ENCODE results near the gene VNN1. TPM values are rescaled to one million over a fixed set of nuclear protein-coding genes. Genes with fewer than 3 reads are reported as not detected.

Gene VNN1
- total RNA-seq, 1 donor from 2014 or later = 10.0 TPM

- intact Hi-C loops (cut with DNase I) = no loop called here
- no peak for ATAC-seq
Measured at GRCh38 chr6:132663661-132664060, 50.2 kb downstream of the VNN1 start.

DNA sequence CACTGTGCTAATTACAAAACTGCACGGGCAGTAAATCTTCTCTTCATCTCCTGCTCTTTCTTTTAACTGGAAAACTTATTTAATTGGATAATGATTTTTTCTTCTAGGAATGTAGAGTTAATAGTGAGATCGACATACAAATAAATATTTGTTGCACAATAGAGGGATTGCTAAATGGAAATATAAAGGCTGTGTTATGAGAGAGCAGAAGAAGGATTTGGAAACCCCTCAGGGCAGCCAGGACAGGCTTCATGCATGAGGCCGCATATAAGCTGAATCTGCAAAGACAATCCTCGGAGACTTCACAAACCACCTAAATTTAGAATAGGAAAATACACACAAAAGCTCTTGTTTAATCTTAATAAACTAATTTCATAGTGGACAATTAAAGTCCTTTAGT is 51.9 kb downstream of the VNN1 start:
- H3K36me3 ChIP-seq = no peaks in the 10 kb centered on the region
- no peak overlapping the region for H3K27ac ChIP-seq
- no peaks in the 10 kb centered on the region for H3K4me1 ChIP-seq
- ATAC-seq (no peak), DNase-seq (no peak)
- no peak overlapping the region for H3K4me3 ChIP-seq
- H3K9me3 ChIP-seq = no peaks in the 10 kb centered on the region
- TF ChIP-seq CTCF (IDR thresholded peaks at IDR 0.05) = no peak
- intact Hi-C loops (cut with DNase I) = no loop called here
- no peaks in the 10 kb centered on the region for H3K27me3 ChIP-seq (ENCODE audit: low read depth)

More at GRCh38 chr6:132663661-132664060, 50.2 kb downstream of the VNN1 start:
- Histone ChIP-seq H3K36me3 (no peaks in the 10 kb centered on the region), H3K9me3 (no peaks in the 10 kb centered on the region), H3K27me3 (ENCODE audit: low read depth) (no peaks in the 10 kb centered on the region), H3K27ac (no peak overlapping the region), H3K4me1 (no peaks in the 10 kb centered on the region), H3K4me3 (no peak overlapping the region)
- no peak for DNase-seq
- no peak for TF ChIP-seq CTCF (IDR thresholded peaks at IDR 0.05)

GRCh38 chr6:132659082-132659481 is 54.8 kb downstream of the VNN1 start, which contains the start of gene TAAR1:
TAAR1 (minus strand) TSS chr6:132659182; CDS start chr6:132646003, 13,179 bp downstream.
- DNase-seq = no peak
- no peak for ATAC-seq
- no peaks in the 10 kb centered on the region for H3K36me3 ChIP-seq
- H3K4me1 ChIP-seq = no peaks in the 10 kb centered on the region
- H3K27me3 ChIP-seq (ENCODE audit: low read depth) = no peaks in the 10 kb centered on the region
- no peaks in the 10 kb centered on the region for H3K9me3 ChIP-seq
- no peak within 1 kb of the TSS for H3K27ac ChIP-seq
- intact Hi-C loops (cut with DNase I) = no loop called here
- no peak within 1 kb of the TSS for H3K4me3 ChIP-seq
- TF ChIP-seq CTCF (IDR thresholded peaks at IDR 0.05) = no peak

- ATAC-seq (peak; percentile 61 to 85), DNase-seq (no peak)
- H3K4me3 ChIP-seq = no peak overlapping the region
- no peaks in the 10 kb centered on the region for H3K4me1 ChIP-seq
- no peak overlapping the region for H3K27ac ChIP-seq
- no peaks in the 10 kb centered on the region for H3K9me3 ChIP-seq
- no peak for TF ChIP-seq CTCF (IDR thresholded peaks at IDR 0.05)
- intact Hi-C loops (cut with DNase I) = no loop called here
- H3K36me3 ChIP-seq = no peaks in the 10 kb centered on the region
- no peaks in the 10 kb centered on the region for H3K27me3 ChIP-seq (ENCODE audit: low read depth)
Measured at GRCh38 chr6:132651062-132651461, 62.8 kb downstream of the VNN1 start.

GRCh38 chr6:132650429-132650828 is 63.4 kb downstream of the VNN1 start:
- TF ChIP-seq CTCF (IDR thresholded peaks at IDR 0.05) = no peak
- H3K36me3 ChIP-seq = no peaks in the 10 kb centered on the region
- DNase-seq (no peak), ATAC-seq (no peak)
- intact Hi-C loops (cut with DNase I) = no loop called here
- no peak overlapping the region for H3K27ac ChIP-seq
- H3K9me3 ChIP-seq = no peaks in the 10 kb centered on the region
- H3K4me3 ChIP-seq = no peak overlapping the region
- H3K4me1 ChIP-seq = no peaks in the 10 kb centered on the region
- H3K27me3 ChIP-seq (ENCODE audit: low read depth) = no peaks in the 10 kb centered on the region

DNA sequence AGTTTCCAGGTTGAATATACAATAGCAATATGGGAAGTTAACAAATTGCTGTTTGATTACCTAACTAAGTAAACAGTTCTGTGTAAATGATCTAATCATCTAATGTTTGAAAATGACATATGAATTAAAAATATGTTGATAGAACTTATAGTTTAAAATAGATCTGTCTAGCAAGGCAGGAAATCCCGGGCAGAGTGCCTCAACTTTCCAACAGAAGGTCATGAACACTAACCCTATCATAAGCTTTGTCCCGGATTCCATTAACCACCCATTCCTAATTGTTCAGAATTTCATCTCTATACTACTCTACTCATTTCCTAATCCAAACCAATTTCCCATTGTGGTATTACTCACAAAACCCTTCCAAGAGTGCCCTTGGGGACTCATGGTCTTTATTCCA is 65.0 kb downstream of the VNN1 start:
- H3K27me3 ChIP-seq (ENCODE audit: low read depth) = no peaks in the 10 kb centered on the region
- H3K9me3 ChIP-seq = no peaks in the 10 kb centered on the region
- no peaks in the 10 kb centered on the region for H3K36me3 ChIP-seq
- no peak for TF ChIP-seq CTCF (IDR thresholded peaks at IDR 0.05)
- intact Hi-C loops (cut with DNase I) = no loop called here
- ATAC-seq (no peak), DNase-seq (no peak)
- no peaks in the 10 kb centered on the region for H3K4me1 ChIP-seq
- no peak overlapping the region for H3K4me3 ChIP-seq
- H3K27ac ChIP-seq = no peak overlapping the region
